Small intestine (tissue), 7 donors: ENCODE measurements around the gene NT5C2. TPM values are rescaled to one million over a fixed set of nuclear protein-coding genes. Genes with fewer than 3 reads are reported as not detected.
"Not testable (repeated sequence)": the region's sequence is repeated elsewhere in the genome, so short reads cannot be mapped to it uniquely, and the experiment has no call there.

Experiments
- DNase-seq, 2 donors: peaks; one replicate each; pipeline versions ENCODE4 v3.0.0 to v3.0.0-alpha.2; 2013
- FAIRE-seq: peaks from 2 replicates; lab custom pipeline; 2012; peaks lifted over from hg19 to GRCh38; lab: Jason Lieb, UNC
- H3K27ac ChIP-seq, 3 donors: one replicate each; pipeline ENCODE4 v1.5.1; 2013; ENCODE audit warnings: low read length in 2 of 3, mild to moderate bottlenecking in 2 of 3, control low read depth in 1 of 3, inconsistent platforms in 1 of 3, low read depth in 1 of 3, moderate library complexity in 1 of 3
- H3K27me3 ChIP-seq, 3 donors: one replicate each; pipeline ENCODE4 v1.6.1; 2013; ENCODE audit warnings: low read length in 3 of 3, inconsistent platforms in 1 of 3; ENCODE audit not compliant: control insufficient read depth in 3 of 3, insufficient read depth in 3 of 3
- H3K36me3 ChIP-seq, 3 donors: one replicate each; pipeline ENCODE4 v1.6.1; 2013; ENCODE audit warnings: low read length in 3 of 3, inconsistent platforms in 1 of 3, low read depth in 1 of 3, mild to moderate bottlenecking in 1 of 3, moderate library complexity in 1 of 3; ENCODE audit not compliant: control insufficient read depth in 3 of 3, insufficient read depth in 2 of 3
- H3K4me1 ChIP-seq, 3 donors: one replicate each; pipeline ENCODE4 v1.6.1; 2013; ENCODE audit warnings: low read length in 2 of 3, inconsistent platforms in 1 of 3, low read depth in 1 of 3, mild to moderate bottlenecking in 1 of 3, moderate library complexity in 1 of 3; ENCODE audit not compliant: control insufficient read depth in 3 of 3, insufficient read depth in 2 of 3
- H3K4me3 ChIP-seq, 3 donors: one replicate each; pipeline ENCODE4 v1.5.1; 2013; ENCODE audit warnings: low read length in 3 of 3, control low read depth in 1 of 3, inconsistent platforms in 1 of 3, low read depth in 1 of 3, mild to moderate bottlenecking in 1 of 3, moderate library complexity in 1 of 3
- H3K9me3 ChIP-seq, 2 donors: one replicate each; pipeline ENCODE4 v1.6.1; 2013; ENCODE audit warnings: low read depth in 1 of 2, low read length in 1 of 2; ENCODE audit not compliant: control insufficient read depth in 2 of 2, insufficient read depth in 1 of 2
- WGBS, 3 donors: extraction: QIAGEN DNeasy Blood & Tissue Kit; methylation state at CpG; one replicate each; pipeline ENCODE4 v1.1.7; 2013; 5-methylcytosine and 5-hydroxymethylcytosine counted together
- polyA plus RNA-seq, 4 donors: library from polyadenylated mRNA; stranded (reverse) in 3 of 4; unstranded in 1 of 4; fragments of 200-250 nt in 3 of 4; fragments of 120-200 nt in 1 of 4; gene quantifications; one replicate each; pipeline versions ENCODE4 v1.2.1 to v1.2.3, GENCODE V29; 2013
- donor health status: healthy with polysubstance abuse.
- donor health status: control.
- donor health status: control.
- donor health status: Bipolar disorder and iron deficiency.
- donor health status: healthy.

NT5C2 gene
- polyA plus RNA-seq, 4 donors = 15.7 to 61.3 (median 20.4) TPM

DNA sequence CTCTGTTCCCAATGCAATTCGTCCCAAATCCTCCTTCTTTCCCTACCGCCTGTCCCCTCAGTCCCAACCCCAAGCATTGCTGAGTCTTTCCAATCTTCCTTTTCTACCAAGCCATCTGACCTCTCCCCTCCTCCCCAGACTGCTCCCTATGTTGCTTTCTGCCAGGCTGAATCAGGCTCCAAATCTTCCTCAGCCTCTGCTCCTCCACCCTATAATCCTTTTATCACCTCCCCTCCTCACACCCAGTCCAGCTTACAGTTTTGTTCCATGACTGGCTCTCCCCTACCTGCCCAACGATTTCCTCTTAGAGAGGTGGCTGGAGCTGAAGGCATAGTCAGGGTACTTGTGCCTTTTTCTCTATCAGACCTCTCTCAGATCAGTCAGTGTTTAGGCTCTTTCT lies 13.6 kb upstream of the NT5C2 start:
- not testable (repeated sequence) for H3K36me3 ChIP-seq, H3K4me3 ChIP-seq, H3K27ac ChIP-seq, DNase-seq, H3K4me1 ChIP-seq, H3K27me3 ChIP-seq, FAIRE-seq
- WGBS, 3 donors = 64 to 75% (median 68%) methylated on average over 3 of the region's 3 CpGs
- H3K9me3 ChIP-seq = peaks cover 0 to 18% of the 10 kb centered on the region in 2 donors

DNA sequence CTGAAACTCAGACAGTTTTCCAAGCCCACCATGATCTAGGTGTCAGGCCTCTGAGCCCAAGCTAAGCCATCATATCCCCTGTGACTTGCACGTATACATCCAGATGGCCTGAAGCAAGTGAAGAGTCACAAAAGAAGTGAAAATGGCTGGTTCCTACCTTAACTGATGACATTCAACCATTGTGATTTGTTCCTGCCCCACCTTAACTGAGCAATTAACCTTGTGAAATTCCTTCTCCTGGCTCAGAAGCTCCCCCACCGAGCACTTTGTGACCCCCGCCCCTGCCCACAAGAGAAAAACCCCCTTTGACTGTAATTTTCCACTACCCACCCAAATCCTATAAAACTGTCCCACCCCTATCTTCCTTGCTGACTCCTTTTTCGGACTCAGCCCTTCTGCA lies 12.3 kb upstream of the NT5C2 start:
- FAIRE-seq = not testable (repeated sequence)
- WGBS, 3 donors = 77 to 82% (median 79%) methylated on average over 4 of the region's 4 CpGs
- H3K9me3 ChIP-seq = peaks cover 0 to 13% of the 10 kb centered on the region in 2 donors

DNA sequence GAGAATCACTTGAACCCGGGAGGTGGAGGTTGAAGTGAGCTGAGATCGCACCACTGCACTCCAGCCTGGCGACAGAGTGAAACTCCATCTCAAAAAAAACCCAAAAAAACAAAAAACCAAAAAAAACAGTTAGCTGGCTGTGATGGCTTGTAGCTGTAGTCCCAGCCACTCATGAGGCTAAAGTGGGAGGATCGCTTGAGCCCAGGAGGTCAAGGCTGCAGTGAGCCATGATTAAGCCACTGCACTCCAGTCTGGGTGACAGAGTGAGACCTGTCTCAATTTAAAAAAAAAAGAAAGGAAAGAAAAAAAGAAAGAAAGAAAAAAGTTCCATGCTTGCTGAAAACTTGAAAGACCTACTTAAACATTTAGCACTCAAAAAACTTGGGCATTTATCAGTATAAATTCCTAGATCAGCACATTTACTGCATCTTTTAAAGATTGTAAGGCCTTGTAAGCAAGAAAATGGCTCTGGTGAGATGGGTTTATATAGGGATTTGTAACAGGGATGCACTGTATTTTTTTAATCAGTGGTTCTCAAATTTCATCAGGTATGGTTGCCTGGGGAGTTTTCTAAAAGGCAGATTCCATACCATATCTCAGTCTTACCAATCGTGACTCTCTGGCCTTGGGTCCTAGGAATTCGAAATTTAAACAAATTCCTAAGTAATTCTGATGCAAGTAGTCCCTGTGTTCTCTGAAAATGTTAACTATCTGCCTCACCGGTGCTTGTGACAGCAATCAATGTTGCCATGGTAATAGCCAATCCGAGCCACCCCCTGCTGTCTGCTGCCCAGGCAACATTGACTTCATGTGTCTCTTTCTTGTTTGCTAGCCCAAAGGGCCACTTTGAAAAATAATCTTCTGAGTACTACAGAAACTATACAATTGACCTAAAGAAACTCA lies 11.5 kb upstream of the NT5C2 start:
- no peaks in the 10 kb centered on the region for H3K36me3 ChIP-seq
- no peaks in the 10 kb centered on the region for H3K4me1 ChIP-seq
- WGBS, 3 donors = 68 to 75% (median 70%) methylated on average over 8 of the region's 8 CpGs
- H3K9me3 ChIP-seq = peaks cover 0 to 6% of the 10 kb centered on the region in 2 donors
- no peak for DNase-seq
- no peaks in the 10 kb centered on the region for H3K27me3 ChIP-seq
- no peak for FAIRE-seq
- H3K4me3 ChIP-seq = no peak overlapping the region
- no peak overlapping the region for H3K27ac ChIP-seq

More for the DNA sequence above, 12.3 kb upstream of the NT5C2 start:
- not testable (repeated sequence) for H3K27ac ChIP-seq, H3K4me1 ChIP-seq, H3K27me3 ChIP-seq, H3K4me3 ChIP-seq, DNase-seq, H3K36me3 ChIP-seq

DNA sequence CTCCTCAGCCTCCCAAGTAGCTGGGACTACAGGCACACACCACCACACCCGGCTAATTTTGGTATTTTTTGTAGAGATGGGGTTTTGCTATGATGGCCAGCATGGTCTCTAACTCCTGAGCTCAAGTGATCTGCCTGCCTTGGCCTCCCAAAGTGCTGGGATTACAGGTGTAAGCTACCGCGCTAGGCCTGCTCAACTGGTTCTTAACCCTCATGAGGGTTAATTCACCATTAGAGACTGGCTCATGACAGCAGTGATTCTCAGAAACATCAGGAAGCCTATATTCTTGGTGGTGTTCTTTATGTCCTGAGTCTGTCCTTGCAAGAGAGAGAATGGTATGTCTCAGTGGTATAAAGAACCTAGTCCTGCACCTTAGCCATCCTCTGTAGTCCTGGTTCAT lies 10.4 kb upstream of the NT5C2 start:
- 89 to 98% (median 94%) methylated on average over 3 of the region's 3 CpGs for WGBS, 3 donors
- H3K36me3 ChIP-seq = no peaks in the 10 kb centered on the region
- FAIRE-seq (no peak), DNase-seq (no peak)
- no peak overlapping the region for H3K4me3 ChIP-seq
- no peaks in the 10 kb centered on the region for H3K4me1 ChIP-seq
- no peak overlapping the region for H3K27ac ChIP-seq
- H3K27me3 ChIP-seq = no peaks in the 10 kb centered on the region
- no peaks in the 10 kb centered on the region for H3K9me3 ChIP-seq

DNA sequence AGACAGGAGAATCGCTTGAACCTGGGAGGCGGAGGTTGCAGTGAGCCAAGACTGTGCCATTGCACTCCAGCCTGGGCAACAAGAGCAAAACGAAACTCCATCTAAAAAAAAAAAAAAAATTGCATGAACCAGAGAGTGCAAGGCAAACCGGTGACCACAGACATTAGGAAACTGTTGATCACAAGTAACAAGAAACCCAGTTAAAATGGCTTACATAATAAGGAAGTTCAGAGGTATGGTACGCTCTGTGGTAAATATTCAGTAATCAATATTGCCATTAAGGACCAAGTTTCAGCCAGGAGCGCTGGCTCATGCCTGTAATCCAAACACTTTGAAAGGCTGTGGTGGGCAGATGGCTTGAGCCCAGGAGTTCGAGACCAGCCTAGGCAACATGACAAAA lies 9.2 kb upstream of the NT5C2 start:
- no peaks in the 10 kb centered on the region for H3K4me1 ChIP-seq
- FAIRE-seq (no peak), DNase-seq (no peak)
- H3K27me3 ChIP-seq = no peaks in the 10 kb centered on the region
- no peaks in the 10 kb centered on the region for H3K9me3 ChIP-seq
- no peak overlapping the region for H3K4me3 ChIP-seq
- no peaks in the 10 kb centered on the region for H3K36me3 ChIP-seq
- H3K27ac ChIP-seq = no peak overlapping the region
- WGBS, 3 donors = 76 to 83% (median 76%) methylated on average over 7 of the region's 7 CpGs

DNA sequence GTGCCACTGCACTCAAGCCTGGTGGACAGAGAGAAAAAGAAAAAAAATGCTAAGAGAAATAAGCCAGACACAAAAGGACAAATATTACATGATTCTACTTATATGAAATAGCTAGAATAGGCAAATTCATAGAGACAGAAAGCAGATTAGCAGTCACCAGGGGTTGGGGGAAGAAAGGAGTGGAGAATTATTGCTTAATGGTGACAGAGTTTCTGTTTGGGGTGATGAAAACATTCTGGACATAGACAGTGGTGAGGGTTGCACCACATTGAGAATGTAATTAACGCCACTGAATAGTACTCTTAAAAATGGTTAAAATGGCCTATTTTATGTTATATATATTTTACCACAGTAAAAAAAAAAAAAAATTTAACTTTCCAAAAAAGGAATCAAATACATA lies 6.4 kb upstream of the NT5C2 start:
- H3K4me1 ChIP-seq = no peaks in the 10 kb centered on the region
- FAIRE-seq (no peak), DNase-seq (no peak)
- H3K36me3 ChIP-seq = no peaks in the 10 kb centered on the region
- H3K27me3 ChIP-seq = no peaks in the 10 kb centered on the region
- no peaks in the 10 kb centered on the region for H3K9me3 ChIP-seq
- H3K27ac ChIP-seq = no peak overlapping the region
- no peak overlapping the region for H3K4me3 ChIP-seq
- 95 to 100% (median 97%) methylated on average over 1 of the region's 1 CpG for WGBS, 3 donors

DNA sequence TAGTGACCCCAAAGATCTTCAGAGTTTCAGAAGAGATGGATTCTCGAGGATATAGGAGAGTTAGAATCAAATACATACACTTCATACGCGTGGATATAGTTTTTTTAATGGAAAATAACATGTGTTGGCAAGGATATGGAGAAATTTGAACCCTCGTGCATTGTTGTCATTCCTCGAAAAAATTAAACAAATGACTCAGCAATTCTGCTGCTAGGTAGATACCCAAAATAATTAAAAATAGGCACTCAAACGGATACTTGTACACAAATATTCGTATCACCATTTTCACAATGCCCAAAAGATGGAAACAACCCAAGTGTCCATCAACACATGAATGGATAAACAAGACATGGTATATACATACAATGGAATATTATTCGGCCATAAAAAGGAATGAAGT lies 5.6 kb upstream of the NT5C2 start:
- 90 to 92% (median 91%) methylated on average over 8 of the region's 8 CpGs for WGBS, 3 donors
- H3K4me1 ChIP-seq = peaks cover 0 to under 1% (median 0%) of the 10 kb centered on the region in 3 donors
- H3K9me3 ChIP-seq = no peaks in the 10 kb centered on the region
- no peaks in the 10 kb centered on the region for H3K36me3 ChIP-seq
- FAIRE-seq = no peak
- DNase-seq = no peak
- no peaks in the 10 kb centered on the region for H3K27me3 ChIP-seq
- H3K27ac ChIP-seq = no peak overlapping the region
- H3K4me3 ChIP-seq = no peak overlapping the region

DNA sequence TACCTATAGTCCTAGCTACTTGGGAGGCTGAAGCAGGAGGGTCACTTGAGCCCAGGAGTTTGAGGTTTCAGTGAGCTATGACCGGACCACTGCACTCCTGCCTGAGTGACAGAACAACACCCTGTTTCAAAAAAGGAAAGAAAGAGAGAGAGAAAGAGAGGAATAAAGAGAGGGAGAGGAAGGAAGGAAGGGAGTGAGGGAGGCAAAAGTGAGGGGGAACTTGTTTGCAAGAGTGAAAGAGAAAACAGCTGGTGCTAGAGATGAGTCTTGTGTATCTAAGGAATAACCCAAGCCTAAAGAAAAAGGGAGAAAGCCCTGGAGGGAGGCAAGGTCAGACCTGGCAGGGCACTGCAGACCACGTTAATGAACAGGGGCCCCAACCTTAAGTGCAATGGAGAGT lies 4.8 kb upstream of the NT5C2 start:
- Histone ChIP-seq H3K9me3 (no peaks in the 10 kb centered on the region), H3K4me1 (peaks cover 0 to 4% (median 2%) of the 10 kb centered on the region in 3 donors), H3K27me3 (no peaks in the 10 kb centered on the region), H3K4me3 (no peak overlapping the region), H3K27ac (peak overlapping the region in 1 of 3 donors; percentile 9), H3K36me3 (no peaks in the 10 kb centered on the region)
- DNase-seq (no peak), FAIRE-seq (no peak)
- 62 to 79% (median 68%) methylated on average over 2 of the region's 2 CpGs for WGBS, 3 donors
